ENCODE data around the gene TMEM119. TPM values are rescaled to one million over a fixed set of nuclear protein-coding genes. Genes with fewer than 3 reads are reported as not detected.

TMEM119 gene
- total RNA-seq, 1 experiment from 2014 or later, result not detected

DNA sequence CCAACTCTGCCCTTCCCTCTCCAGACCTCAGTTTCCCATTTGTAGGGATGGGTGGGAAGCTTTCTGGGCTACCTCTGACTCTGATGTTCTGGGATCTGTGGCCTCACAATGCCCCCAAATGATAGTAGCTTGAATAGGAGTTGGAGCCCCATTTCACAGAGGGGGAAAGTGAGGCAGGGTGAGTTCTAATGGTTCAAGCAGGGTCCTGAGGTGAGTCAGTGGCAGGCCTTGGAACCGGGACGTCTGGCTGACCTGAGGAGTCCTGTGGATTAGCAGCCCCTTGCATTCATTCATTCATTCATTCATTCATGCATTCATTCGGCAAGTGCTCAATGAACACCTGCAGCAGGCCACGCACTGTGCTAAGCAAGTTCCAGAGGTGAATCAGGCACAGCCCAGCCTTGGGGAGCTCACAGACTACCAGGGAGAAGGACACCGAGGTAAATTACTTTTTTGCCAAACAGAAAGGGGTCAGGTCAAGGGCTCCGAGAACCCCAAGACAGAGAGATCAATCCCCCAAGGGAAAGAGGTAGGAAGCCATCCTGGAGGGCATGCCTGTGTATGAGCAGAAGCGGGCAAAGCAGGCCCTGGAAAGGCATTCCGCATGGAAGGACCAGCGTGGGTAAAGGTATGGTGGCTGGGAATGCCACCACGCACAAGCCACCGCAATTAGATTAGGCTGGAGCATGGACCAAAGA lies 818 bp upstream of the TMEM119 start:
- CTCF ChIA-PET, result no interaction called here
- no TSS peak for BruUV-seq (replicated peaks)
- H3K4me1 Mint-ChIP-seq (ENCODE audit: low read depth, unreplicated experiment), result no peaks in the 10 kb centered on the region
- intact Hi-C loops (cut with micrococcal nuclease; ENCODE audit: unreplicated experiment), result no loop called here
- no peaks in the 10 kb centered on the region for H3K27me3 Mint-ChIP-seq (ENCODE audit: insufficient read depth, unreplicated experiment)
- H3K36me3 Mint-ChIP-seq (ENCODE audit: insufficient read depth, unreplicated experiment), result no peaks in the 10 kb centered on the region
- no peak overlapping the region for H3K27ac Mint-ChIP-seq (ENCODE audit: unreplicated experiment)
- TF ChIP-seq, protein P1, sequence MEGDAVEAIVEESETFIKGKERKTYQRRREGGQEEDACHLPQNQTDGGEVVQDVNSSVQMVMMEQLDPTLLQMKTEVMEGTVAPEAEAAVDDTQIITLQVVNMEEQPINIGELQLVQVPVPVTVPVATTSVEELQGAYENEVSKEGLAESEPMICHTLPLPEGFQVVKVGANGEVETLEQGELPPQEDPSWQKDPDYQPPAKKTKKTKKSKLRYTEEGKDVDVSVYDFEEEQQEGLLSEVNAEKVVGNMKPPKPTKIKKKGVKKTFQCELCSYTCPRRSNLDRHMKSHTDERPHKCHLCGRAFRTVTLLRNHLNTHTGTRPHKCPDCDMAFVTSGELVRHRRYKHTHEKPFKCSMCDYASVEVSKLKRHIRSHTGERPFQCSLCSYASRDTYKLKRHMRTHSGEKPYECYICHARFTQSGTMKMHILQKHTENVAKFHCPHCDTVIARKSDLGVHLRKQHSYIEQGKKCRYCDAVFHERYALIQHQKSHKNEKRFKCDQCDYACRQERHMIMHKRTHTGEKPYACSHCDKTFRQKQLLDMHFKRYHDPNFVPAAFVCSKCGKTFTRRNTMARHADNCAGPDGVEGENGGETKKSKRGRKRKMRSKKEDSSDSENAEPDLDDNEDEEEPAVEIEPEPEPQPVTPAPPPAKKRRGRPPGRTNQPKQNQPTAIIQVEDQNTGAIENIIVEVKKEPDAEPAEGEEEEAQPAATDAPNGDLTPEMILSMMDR (IDR thresholded peaks at IDR 0.05; ENCODE audit: insufficient read depth in 1 of 2, low read depth in 1 of 2, low read length in 1 of 2, severe bottlenecking in 1 of 2, unreplicated experiment in 1 of 2), result no peak
- H3K4me3 Mint-ChIP-seq (ENCODE audit: unreplicated experiment), result no peak overlapping the region
- POLR2A ChIA-PET, result no interaction called here
- H3K4me3 ChIP-seq (ENCODE audit: low read depth, low read length), result no peak overlapping the region
- H3K36me3 ChIP-seq (ENCODE audit: control insufficient read depth, insufficient read depth, low read length), result no peaks in the 10 kb centered on the region
- H3K4me1 ChIP-seq, result no peaks in the 10 kb centered on the region
- H3K9me3 Mint-ChIP-seq (ENCODE audit: unreplicated experiment), result no peaks in the 10 kb centered on the region
- H3K27me3 ChIP-seq (replicated peaks; ENCODE audit: control insufficient read depth, insufficient read depth, low read length), result no peaks in the 10 kb centered on the region
- H3K9me3 ChIP-seq, result no peaks in the 10 kb centered on the region
- DNase-seq, result no peak

- no peaks in the 10 kb centered on the region for H3K4me1 ChIP-seq
- no peak for DNase-seq
- ChIA-PET POLR2A (no interaction called here), CTCF (no interaction called here)
- intact Hi-C loops (cut with micrococcal nuclease; ENCODE audit: unreplicated experiment), result no loop called here
- no peaks in the 10 kb centered on the region for H3K9me3 Mint-ChIP-seq (ENCODE audit: unreplicated experiment)
- no peaks in the 10 kb centered on the region for H3K9me3 ChIP-seq
- H3K4me3 Mint-ChIP-seq (ENCODE audit: unreplicated experiment), result no peak overlapping the region
- no peaks in the 10 kb centered on the region for H3K27me3 ChIP-seq (replicated peaks; ENCODE audit: control insufficient read depth, insufficient read depth, low read length)
- no peak overlapping the region for H3K4me3 ChIP-seq (ENCODE audit: low read depth, low read length)
- TF ChIP-seq, protein P1 (IDR thresholded peaks at IDR 0.05; ENCODE audit: insufficient read depth in 1 of 2, low read depth in 1 of 2, low read length in 1 of 2, severe bottlenecking in 1 of 2, unreplicated experiment in 1 of 2), result no peak
- no peaks in the 10 kb centered on the region for H3K4me1 Mint-ChIP-seq (ENCODE audit: low read depth, unreplicated experiment)
- H3K27me3 Mint-ChIP-seq (ENCODE audit: insufficient read depth, unreplicated experiment), result no peaks in the 10 kb centered on the region
- H3K36me3 Mint-ChIP-seq (ENCODE audit: insufficient read depth, unreplicated experiment), result no peaks in the 10 kb centered on the region
- no peak overlapping the region for H3K27ac Mint-ChIP-seq (ENCODE audit: unreplicated experiment)
- BruUV-seq (replicated peaks), result no TSS peak
- H3K36me3 ChIP-seq (ENCODE audit: control insufficient read depth, insufficient read depth, low read length), result no peaks in the 10 kb centered on the region
These were observed 878 bp downstream of the TMEM119 start for GRCh38 chr12:108596854-108597558.

DNA sequence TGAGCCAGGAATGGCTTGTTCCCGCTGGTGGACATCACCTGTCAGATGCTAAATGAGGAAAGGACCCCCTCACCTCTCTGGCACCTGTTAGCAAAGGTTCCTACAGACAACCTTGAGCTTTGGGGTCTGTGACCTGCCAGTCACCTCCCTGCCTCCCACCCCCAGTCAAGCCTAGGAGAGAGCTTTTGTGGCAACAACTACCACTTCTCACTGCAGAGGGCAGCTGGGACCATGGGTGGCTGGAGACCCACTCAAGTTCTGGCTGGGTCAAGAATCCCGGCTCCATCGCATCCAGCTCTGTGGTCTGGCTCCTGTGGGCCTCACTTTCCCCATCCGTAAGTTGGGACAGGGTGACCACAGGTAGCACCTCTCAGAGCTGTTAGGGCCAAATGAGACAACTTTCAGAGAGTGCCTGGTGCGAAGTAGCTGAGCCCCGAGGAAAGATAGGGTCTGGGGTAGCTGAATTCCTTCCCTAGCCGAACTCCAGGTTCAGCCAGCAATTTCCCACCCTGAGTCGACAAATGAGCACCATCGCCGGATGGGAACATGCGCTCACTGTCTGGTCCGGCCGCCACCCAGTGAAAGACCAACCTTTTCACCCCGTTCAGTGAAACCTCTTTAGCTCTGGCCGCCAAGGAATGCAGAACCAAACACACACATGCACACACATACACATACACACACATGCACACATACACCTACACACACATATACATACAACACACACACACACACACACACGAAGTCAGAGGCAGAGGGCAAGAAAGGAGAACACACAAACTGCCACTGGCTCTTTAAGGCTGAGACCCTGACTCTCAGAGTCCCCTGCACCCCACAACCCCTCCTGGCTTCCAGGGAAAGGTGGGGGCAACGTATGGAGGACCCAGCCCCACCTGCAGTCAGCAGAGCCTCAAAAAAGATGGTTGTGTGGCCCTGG lies 1.9 kb downstream of the TMEM119 start:
- Histone ChIP-seq H3K4me1 (no peaks in the 10 kb centered on the region), H3K36me3 (ENCODE audit: control insufficient read depth, insufficient read depth, low read length) (no peaks in the 10 kb centered on the region), H3K27me3 (replicated peaks; ENCODE audit: control insufficient read depth, insufficient read depth, low read length) (no peaks in the 10 kb centered on the region), H3K9me3 (no peaks in the 10 kb centered on the region), H3K4me3 (ENCODE audit: low read depth, low read length) (no peak overlapping the region)
- ChIA-PET POLR2A (no interaction called here), CTCF (no interaction called here)
- BruUV-seq (replicated peaks), result no TSS peak
- TF ChIP-seq, protein P1 (IDR thresholded peaks at IDR 0.05; ENCODE audit: insufficient read depth in 1 of 2, low read depth in 1 of 2, low read length in 1 of 2, severe bottlenecking in 1 of 2, unreplicated experiment in 1 of 2), result no peak
- no peaks in the 10 kb centered on the region for H3K9me3 Mint-ChIP-seq (ENCODE audit: unreplicated experiment)
- H3K4me3 Mint-ChIP-seq (ENCODE audit: unreplicated experiment), result no peak overlapping the region
- no peaks in the 10 kb centered on the region for H3K4me1 Mint-ChIP-seq (ENCODE audit: low read depth, unreplicated experiment)
- no peaks in the 10 kb centered on the region for H3K27me3 Mint-ChIP-seq (ENCODE audit: insufficient read depth, unreplicated experiment)
- no peaks in the 10 kb centered on the region for H3K36me3 Mint-ChIP-seq (ENCODE audit: insufficient read depth, unreplicated experiment)
- intact Hi-C loops (cut with micrococcal nuclease; ENCODE audit: unreplicated experiment), result no loop called here
- no peak overlapping the region for H3K27ac Mint-ChIP-seq (ENCODE audit: unreplicated experiment)
- DNase-seq, result no peak
